Thoracic aorta (tissue), 2 donors: ENCODE results near the gene UNC119. TPM values are rescaled to one million over a fixed set of nuclear protein-coding genes. Genes with fewer than 3 reads are reported as not detected.
"Not testable (repeated sequence)": the region's sequence is repeated elsewhere in the genome, so short reads cannot be mapped to it uniquely, and the experiment has no call there.

Experiments used
- ATAC-seq: fragments of 150-250 bp; one replicate; pipeline ENCODE4 v1.8.0; 2017; ENCODE audit warnings: low read depth; ENCODE audit not compliant: insufficient number of reproducible peaks, low FRiP score
- DNase-seq: peaks from one replicate; pipeline ENCODE4 v3.0.0-alpha.2; 2020; ENCODE audit warnings: low spot score
- H3K27ac ChIP-seq, 2 donors: fragments of 200-600 bp; sonication (generic); 1 replicate in 1 of 2; 2 replicates in 1 of 2; pipeline ENCODE4 v1.5.1; 2016; ENCODE audit warnings: mild to moderate bottlenecking in 2 of 2, moderate library complexity in 2 of 2
- H3K27me3 ChIP-seq: fragments of 200-600 bp; sonication (generic); replicated peaks from 2 replicates; pipeline ENCODE4 v1.6.0; 2016; ENCODE audit warnings: mild to moderate bottlenecking; ENCODE audit not compliant: insufficient read depth
- H3K36me3 ChIP-seq: fragments of 200-600 bp; sonication (generic); one replicate; pipeline ENCODE4 v1.5.1; 2016
- H3K4me1 ChIP-seq, 2 donors: fragments of 200-600 bp; sonication (generic); 1 replicate in 1 of 2; 2 replicates in 1 of 2; pipeline versions ENCODE4 v1.5.1 to v1.6.0; 2016; ENCODE audit warnings: low read depth in 2 of 2, mild to moderate bottlenecking in 1 of 2; ENCODE audit not compliant: control insufficient read depth in 1 of 2
- H3K4me3 ChIP-seq: fragments of 200-600 bp; sonication (generic); 2 replicates; pipeline ENCODE4 v1.5.1; 2016; ENCODE audit warnings: mild to moderate bottlenecking
- H3K9me3 ChIP-seq: fragments of 200-600 bp; sonication (generic); 2 replicates; pipeline ENCODE4 v1.5.1; 2016
- CTCF ChIP-seq: fragments of 200-600 bp; sonication (generic); IDR thresholded peaks from one replicate; pipeline ENCODE4 v1.5.1; 2019; ENCODE audit warnings: antibody characterized with exemption
- total RNA-seq, 2 donors: library from RNA; depleted of rRNA; stranded (reverse); fragments of >200 nt; gene quantifications; one replicate each; pipeline versions ENCODE4 v1.1.0 to v1.2.3, GENCODE V29; 2016

Gene UNC119
- total RNA-seq, 2 donors from 2014 or later, result 27.8 to 34.9 TPM

DNA sequence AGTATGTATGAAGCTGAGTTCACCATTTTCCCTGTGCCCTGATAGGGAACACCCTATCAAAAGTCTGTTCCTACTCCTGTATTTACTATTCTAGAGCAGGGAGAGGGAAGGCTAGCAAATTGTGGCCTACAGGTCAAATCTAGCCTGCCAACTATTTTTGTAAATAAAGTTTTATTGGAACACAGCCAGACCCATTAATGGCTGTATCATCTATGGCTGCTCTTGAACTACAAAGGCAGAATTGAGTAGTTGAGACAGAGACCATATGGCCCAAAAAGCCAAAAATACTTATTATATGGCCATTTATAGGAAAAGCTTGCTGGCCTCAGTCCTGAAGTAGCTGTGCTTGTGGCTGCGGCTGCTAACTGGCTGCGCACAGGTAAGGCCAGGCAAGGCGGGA lies 28.5 kb upstream of the UNC119 start:
- Histone ChIP-seq H3K36me3 (peaks cover 3% of the 10 kb centered on the region), H3K9me3 (no peaks in the 10 kb centered on the region), H3K27me3 (no peaks in the 10 kb centered on the region), H3K27ac (no peak overlapping the region), H3K4me1 (peaks cover 4 to 9% of the 10 kb centered on the region in 2 donors), H3K4me3 (no peak overlapping the region)
- no peak for ATAC-seq
- DNase-seq, result no peak
- TF ChIP-seq CTCF, result no peak

- Histone ChIP-seq H3K9me3 (no peaks in the 10 kb centered on the region), H3K27ac (no peak overlapping the region), H3K27me3 (no peaks in the 10 kb centered on the region), H3K4me3 (no peak overlapping the region), H3K4me1 (peaks cover 7 to 14% of the 10 kb centered on the region in 2 donors), H3K36me3 (peaks cover 3% of the 10 kb centered on the region)
- no peak for ATAC-seq
- no peak for DNase-seq
- TF ChIP-seq CTCF, result no peak
These were observed 27.1 kb upstream of the UNC119 start for GRCh38 chr17:28579526-28579925.

- Histone ChIP-seq H3K9me3 (no peaks in the 10 kb centered on the region), H3K36me3 (peaks cover 2% of the 10 kb centered on the region), H3K4me1 (peaks cover 7 to 14% of the 10 kb centered on the region in 2 donors), H3K27me3 (no peaks in the 10 kb centered on the region), H3K4me3 (no peak overlapping the region), H3K27ac (no peak overlapping the region)
- TF ChIP-seq CTCF, result no peak
- DNase-seq, result no peak
- no peak for ATAC-seq
These were observed 26.1 kb upstream of the UNC119 start for GRCh38 chr17:28578246-28579195.

- DNase-seq, result no peak
- H3K27ac ChIP-seq, result peak overlapping the region; percentile 24 to 44
- no peak for ATAC-seq
- H3K36me3 ChIP-seq, result no peaks in the 10 kb centered on the region
- no peaks in the 10 kb centered on the region for H3K27me3 ChIP-seq
- H3K4me1 ChIP-seq, result peaks cover 7 to 23% of the 10 kb centered on the region in 2 donors
- no peak for TF ChIP-seq CTCF
- no peaks in the 10 kb centered on the region for H3K9me3 ChIP-seq
- peak overlapping the region; percentile 64 for H3K4me3 ChIP-seq
These were observed 25.0 kb upstream of the UNC119 start for GRCh38 chr17:28577466-28577824.

DNA sequence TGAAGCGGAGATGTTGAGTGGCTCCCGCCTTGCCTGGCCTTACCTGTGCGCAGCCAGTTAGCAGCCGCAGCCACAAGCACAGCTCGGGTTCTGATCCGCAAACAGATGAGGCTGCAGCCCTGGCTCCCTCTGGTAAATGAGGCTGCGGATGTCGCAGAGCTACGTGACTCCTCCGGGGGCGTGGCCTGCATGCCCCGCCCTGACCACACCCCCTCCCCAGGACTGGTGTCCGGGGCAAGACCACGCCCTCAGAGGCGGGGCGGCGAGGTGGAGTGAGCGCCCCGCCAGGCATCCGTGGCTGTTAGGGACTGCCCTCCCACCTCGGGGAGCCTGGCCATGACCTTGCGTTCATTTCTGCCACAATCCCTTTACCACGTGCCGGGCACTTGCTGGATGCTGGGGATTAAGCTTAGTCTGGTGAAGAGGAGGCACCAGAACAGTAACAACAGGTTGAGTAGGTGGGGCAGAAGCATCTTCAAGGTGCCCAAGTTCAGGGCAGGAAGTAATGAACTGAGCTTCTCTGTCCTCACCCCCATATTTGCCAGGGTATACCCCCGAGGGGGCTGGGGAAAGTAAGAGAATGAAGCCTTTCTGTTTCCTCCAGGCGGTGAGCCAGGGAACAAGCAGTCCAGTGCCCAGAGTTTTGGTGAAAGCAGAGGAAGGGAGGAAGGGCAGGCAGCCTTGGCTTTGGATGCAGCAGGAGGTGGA lies 24.5 kb upstream of the UNC119 start, which contains the start of gene ALDOC:
TSS of gene ALDOC (minus strand) at position 138 of the 708 bp plus-strand sequence. CDS start 1,363 bp downstream, outside the sequence.
- Histone ChIP-seq H3K9me3 (no peaks in the 10 kb centered on the region), H3K27me3 (no peaks in the 10 kb centered on the region), H3K4me1 (peaks cover 11 to 28% of the 10 kb centered on the region in 2 donors), H3K36me3 (no peaks in the 10 kb centered on the region), H3K27ac (peak within 1 kb of the TSS; percentile 24 to 44), H3K4me3 (peak within 1 kb of the TSS; percentile 64)
- no peak for TF ChIP-seq CTCF
- ATAC-seq (peak; percentile 72), DNase-seq (peak; percentile 96)

- not testable (repeated sequence) for DNase-seq, H3K9me3 ChIP-seq, ATAC-seq, H3K36me3 ChIP-seq, H3K27me3 ChIP-seq, H3K27ac ChIP-seq
- peak overlapping the region; percentile 11 for H3K4me3 ChIP-seq
- peaks cover 12 to 30% of the 10 kb centered on the region in 2 donors for H3K4me1 ChIP-seq
These were observed 23.6 kb upstream of the UNC119 start for GRCh38 chr17:28576016-28576415.
